HepG2 (cell line): ENCODE data around the gene ZBTB26. TPM values are rescaled to one million over a fixed set of nuclear protein-coding genes. Genes with fewer than 3 reads are reported as not detected.

Source experiments
- AGO2 ChIP-seq: fragments of 200-400 bp; formaldehyde crosslinking; optimal IDR thresholded peaks from 2 replicates; pipeline ENCODE3; 2017; ENCODE audit warnings: mild to moderate bottlenecking, low read depth, low read length, moderate library complexity
- BRD4 ChIP-seq: sonication (generic); formaldehyde crosslinking; IDR thresholded peaks from 2 replicates; pipeline ENCODE4 v1.4.0; 2020; ENCODE audit warnings: missing genetic modification reagents
- HOXA7 ChIP-seq: sonication (generic); formaldehyde crosslinking; IDR thresholded peaks from 2 replicates; pipeline ENCODE4 v1.8.1; 2022; ENCODE audit warnings: mild to moderate bottlenecking, missing genetic modification reagents, moderate library complexity
- NAIF1 ChIP-seq: sonication (generic); formaldehyde crosslinking; IDR thresholded peaks from 2 replicates; pipeline ENCODE4 v1.5.0; 2020; ENCODE audit warnings: mild to moderate bottlenecking, missing genetic modification reagents, borderline replicate concordance
- NFIC ChIP-seq: IDR thresholded peaks from 2 replicates; pipeline ENCODE4 v1.6.1; 2012; ENCODE audit warnings: mild to moderate bottlenecking, low read length, inconsistent platforms
- POLR2G ChIP-seq: fragments of 200-400 bp; formaldehyde crosslinking; IDR thresholded peaks from 2 replicates; pipeline ENCODE4 v1.6.1; 2018; ENCODE audit warnings: mild to moderate bottlenecking, low read depth, low read length, moderate library complexity
- RFXAP ChIP-seq: sonication (generic); formaldehyde crosslinking; IDR thresholded peaks from 2 replicates; pipeline ENCODE4 v1.4.0; 2020; ENCODE audit warnings: missing genetic modification reagents, borderline replicate concordance
- RORA ChIP-seq: sonication (generic); formaldehyde crosslinking; IDR thresholded peaks from 2 replicates; pipeline ENCODE4 v1.5.0; 2020; ENCODE audit warnings: mild to moderate bottlenecking, missing genetic modification reagents, moderate library complexity
- TOPORS ChIP-seq: sonication (generic); formaldehyde crosslinking; IDR thresholded peaks from 2 replicates; pipeline ENCODE4 v1.8.0; 2023; ENCODE audit warnings: mild to moderate bottlenecking, missing genetic modification reagents
- ZNF317 ChIP-seq: sonication (generic); formaldehyde crosslinking; IDR thresholded peaks from 2 replicates; pipeline ENCODE4 v1.5.0; 2020; ENCODE audit warnings: mild to moderate bottlenecking, missing genetic modification reagents
- ZNF382 ChIP-seq: sonication (generic); formaldehyde crosslinking; IDR thresholded peaks from 2 replicates; pipeline ENCODE4 v1.5.0; 2020; ENCODE audit warnings: missing genetic modification reagents, mild to moderate bottlenecking, borderline replicate concordance
- ZNF614 ChIP-seq: IDR thresholded peaks from 2 replicates; pipeline ENCODE4 v1.6.1; 2018; ENCODE audit warnings: missing biosample characterization, missing genetic modification reagents, inconsistent platforms, borderline replicate concordance
- ZNF660 ChIP-seq: sonication (generic); formaldehyde crosslinking; IDR thresholded peaks from 2 replicates; pipeline ENCODE4 v1.5.1; 2020; ENCODE audit warnings: mild to moderate bottlenecking, low read depth, missing genetic modification reagents, borderline replicate concordance
- ZNF746 ChIP-seq: sonication (generic); formaldehyde crosslinking; IDR thresholded peaks from 2 replicates; pipeline ENCODE4 v1.8.0; 2022; ENCODE audit warnings: mild to moderate bottlenecking, missing genetic modification reagents
- ZNF841 ChIP-seq: sonication (generic); formaldehyde crosslinking; IDR thresholded peaks from 2 replicates; pipeline ENCODE4 v1.8.1; 2023; ENCODE audit warnings: missing genetic modification reagents, borderline replicate concordance
- ZNF891 ChIP-seq: sonication (generic); formaldehyde crosslinking; IDR thresholded peaks from 2 replicates; pipeline ENCODE4 v1.5.0; 2020; ENCODE audit warnings: mild to moderate bottlenecking, missing genetic modification reagents
- polyA plus RNA-seq, 8 experiments: library from polyadenylated mRNA; depleted of rRNA in 3 of 8; stranded (reverse) in 7 of 8; unstranded in 1 of 8; fragments of >200 nt; fragmentation: Illumina TruSeq in 4 of 8; extraction: Trizol in 4 of 8; gene quantifications; 2 replicates each; pipeline versions ENCODE4 v1.2.1 to v1.2.3, GENCODE V29; 2011 to 2016; ENCODE audit warnings: low read depth in 4 of 8, missing spikeins in 1 of 8, mixed read lengths in 1 of 8; ENCODE audit not compliant: insufficient read depth in 1 of 8
- total RNA-seq, 5 experiments: library from RNA; depleted of rRNA; stranded (reverse); fragments of >200 nt; fragmentation: Illumina TruSeq; extraction: Trizol; gene quantifications; 2 replicates each; pipeline ENCODE4 v1.2.3, GENCODE V29; 2016; ENCODE audit warnings: low read depth in 1 of 5
- TF ChIP-seq, protein P1 (sequence below): sonication (generic); formaldehyde crosslinking; IDR thresholded peaks from 2 replicates; pipeline ENCODE4 v1.4.0; 2020; ENCODE audit warnings: missing genetic modification reagents, mild to moderate bottlenecking, borderline replicate concordance
- TF ChIP-seq, protein P2 (sequence below): IDR thresholded peaks from 2 replicates; pipeline ENCODE4 v1.6.1; 2018; ENCODE audit warnings: missing genetic modification reagents
- TF ChIP-seq, protein P3 (sequence below): sonication (generic); formaldehyde crosslinking; IDR thresholded peaks from 2 replicates; pipeline ENCODE4 v1.4.0; 2020; ENCODE audit warnings: mild to moderate bottlenecking, missing genetic modification reagents
- TF ChIP-seq, protein P4 (sequence below): sonication (generic); formaldehyde crosslinking; IDR thresholded peaks from 2 replicates; pipeline ENCODE4 v1.5.0; 2020; ENCODE audit warnings: mild to moderate bottlenecking, missing genetic modification reagents

ZBTB26 gene
- total and polyA plus RNA-seq, 2 of the 13 experiments (the other 11 are each of a cell fraction or from before 2014, with no cell fraction given), result 4.5 to 8.6 TPM

DNA sequence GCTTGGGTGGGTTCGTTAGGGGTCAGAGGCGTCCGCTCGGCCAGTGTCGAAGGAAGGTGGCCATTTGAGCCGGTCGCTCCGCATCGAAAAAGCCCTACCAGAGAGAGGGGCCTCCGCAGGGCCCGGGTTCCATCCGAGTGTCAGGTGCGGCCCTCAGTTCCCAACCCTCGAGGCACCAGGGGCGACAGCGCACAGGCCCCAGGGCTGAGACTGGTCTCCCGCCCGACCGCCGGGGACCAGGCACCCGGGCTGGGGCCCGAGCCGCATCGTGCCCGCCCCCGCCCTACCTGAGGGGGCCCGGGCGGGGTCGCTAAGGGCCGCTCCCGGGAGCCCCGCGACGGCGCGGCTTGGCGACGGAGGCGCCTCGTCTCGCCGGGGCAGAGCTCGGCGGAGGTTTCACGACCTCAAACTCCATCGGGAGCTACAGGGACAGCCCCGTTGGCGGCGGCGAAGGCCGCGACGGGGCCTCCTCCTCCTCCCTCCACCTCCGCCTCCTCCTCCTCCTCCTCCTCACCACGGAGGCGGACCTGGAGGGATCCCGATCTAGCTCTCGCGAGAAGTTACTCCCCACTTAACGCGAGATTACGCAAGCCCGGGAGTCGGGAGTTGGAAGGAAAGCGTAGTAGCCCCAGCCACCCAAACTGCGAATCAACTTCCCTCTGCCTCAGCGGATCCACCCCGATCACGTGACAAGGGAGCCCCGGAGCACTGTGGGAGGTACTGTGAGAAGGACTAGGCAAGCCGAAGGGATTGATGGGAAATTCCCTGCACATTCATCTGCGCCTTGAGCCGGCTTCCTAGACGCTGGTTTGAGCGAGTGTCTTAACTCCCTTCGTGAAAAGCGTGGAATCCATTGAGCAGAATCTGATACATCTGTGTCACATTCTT lies 26.2 kb downstream of the ZBTB26 start, which contains the start of gene RC3H2 (continued):
- TF ChIP-seq, protein P1, sequence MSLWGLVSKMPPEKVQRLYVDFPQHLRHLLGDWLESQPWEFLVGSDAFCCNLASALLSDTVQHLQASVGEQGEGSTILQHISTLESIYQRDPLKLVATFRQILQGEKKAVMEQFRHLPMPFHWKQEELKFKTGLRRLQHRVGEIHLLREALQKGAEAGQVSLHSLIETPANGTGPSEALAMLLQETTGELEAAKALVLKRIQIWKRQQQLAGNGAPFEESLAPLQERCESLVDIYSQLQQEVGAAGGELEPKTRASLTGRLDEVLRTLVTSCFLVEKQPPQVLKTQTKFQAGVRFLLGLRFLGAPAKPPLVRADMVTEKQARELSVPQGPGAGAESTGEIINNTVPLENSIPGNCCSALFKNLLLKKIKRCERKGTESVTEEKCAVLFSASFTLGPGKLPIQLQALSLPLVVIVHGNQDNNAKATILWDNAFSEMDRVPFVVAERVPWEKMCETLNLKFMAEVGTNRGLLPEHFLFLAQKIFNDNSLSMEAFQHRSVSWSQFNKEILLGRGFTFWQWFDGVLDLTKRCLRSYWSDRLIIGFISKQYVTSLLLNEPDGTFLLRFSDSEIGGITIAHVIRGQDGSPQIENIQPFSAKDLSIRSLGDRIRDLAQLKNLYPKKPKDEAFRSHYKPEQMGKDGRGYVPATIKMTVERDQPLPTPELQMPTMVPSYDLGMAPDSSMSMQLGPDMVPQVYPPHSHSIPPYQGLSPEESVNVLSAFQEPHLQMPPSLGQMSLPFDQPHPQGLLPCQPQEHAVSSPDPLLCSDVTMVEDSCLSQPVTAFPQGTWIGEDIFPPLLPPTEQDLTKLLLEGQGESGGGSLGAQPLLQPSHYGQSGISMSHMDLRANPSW (CRISPR knock-in tag), result no peak
- TF ChIP-seq ZNF660 (CRISPR knock-in tag) (no peak), NFIC (no peak), NAIF1 (CRISPR knock-in tag) (no peak), BRD4 (CRISPR knock-in tag) (no peak), TOPORS (CRISPR knock-in tag) (no peak), AGO2 (peak; percentile 95), RORA (CRISPR knock-in tag) (no peak), ZNF841 (no peak), ZNF317 (no peak), HOXA7 (CRISPR knock-in tag) (no peak), ZNF614 (CRISPR knock-in tag) (no peak), POLR2G (peak; percentile 94), RFXAP (CRISPR knock-in tag) (no peak; the same call in 1 of the 2 replicates), ZNF746 (peak; percentile 27), ZNF891 (no peak), ZNF382 (CRISPR knock-in tag) (no peak)
- TF ChIP-seq, protein P2, sequence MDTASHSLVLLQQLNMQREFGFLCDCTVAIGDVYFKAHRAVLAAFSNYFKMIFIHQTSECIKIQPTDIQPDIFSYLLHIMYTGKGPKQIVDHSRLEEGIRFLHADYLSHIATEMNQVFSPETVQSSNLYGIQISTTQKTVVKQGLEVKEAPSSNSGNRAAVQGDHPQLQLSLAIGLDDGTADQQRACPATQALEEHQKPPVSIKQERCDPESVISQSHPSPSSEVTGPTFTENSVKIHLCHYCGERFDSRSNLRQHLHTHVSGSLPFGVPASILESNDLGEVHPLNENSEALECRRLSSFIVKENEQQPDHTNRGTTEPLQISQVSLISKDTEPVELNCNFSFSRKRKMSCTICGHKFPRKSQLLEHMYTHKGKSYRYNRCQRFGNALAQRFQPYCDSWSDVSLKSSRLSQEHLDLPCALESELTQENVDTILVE (CRISPR knock-in tag), result 0 out of 2 replicates have a peak, but pooled peaks have one; percentile 69
- TF ChIP-seq, protein P3, sequence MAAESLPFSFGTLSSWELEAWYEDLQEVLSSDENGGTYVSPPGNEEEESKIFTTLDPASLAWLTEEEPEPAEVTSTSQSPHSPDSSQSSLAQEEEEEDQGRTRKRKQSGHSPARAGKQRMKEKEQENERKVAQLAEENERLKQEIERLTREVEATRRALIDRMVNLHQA, result no peak
- TF ChIP-seq, protein P4, sequence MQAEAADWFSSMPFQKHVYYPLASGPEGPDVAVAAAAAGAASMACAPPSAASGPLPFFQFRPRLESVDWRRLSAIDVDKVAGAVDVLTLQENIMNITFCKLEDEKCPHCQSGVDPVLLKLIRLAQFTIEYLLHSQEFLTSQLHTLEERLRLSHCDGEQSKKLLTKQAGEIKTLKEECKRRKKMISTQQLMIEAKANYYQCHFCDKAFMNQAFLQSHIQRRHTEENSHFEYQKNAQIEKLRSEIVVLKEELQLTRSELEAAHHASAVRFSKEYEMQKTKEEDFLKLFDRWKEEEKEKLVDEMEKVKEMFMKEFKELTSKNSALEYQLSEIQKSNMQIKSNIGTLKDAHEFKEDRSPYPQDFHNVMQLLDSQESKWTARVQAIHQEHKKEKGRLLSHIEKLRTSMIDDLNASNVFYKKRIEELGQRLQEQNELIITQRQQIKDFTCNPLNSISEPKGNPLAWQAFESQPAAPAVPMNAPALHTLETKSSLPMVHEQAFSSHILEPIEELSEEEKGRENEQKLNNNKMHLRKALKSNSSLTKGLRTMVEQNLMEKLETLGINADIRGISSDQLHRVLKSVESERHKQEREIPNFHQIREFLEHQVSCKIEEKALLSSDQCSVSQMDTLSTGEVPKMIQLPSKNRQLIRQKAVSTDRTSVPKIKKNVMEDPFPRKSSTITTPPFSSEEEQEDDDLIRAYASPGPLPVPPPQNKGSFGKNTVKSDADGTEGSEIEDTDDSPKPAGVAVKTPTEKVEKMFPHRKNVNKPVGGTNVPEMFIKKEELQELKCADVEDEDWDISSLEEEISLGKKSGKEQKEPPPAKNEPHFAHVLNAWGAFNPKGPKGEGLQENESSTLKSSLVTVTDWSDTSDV (CRISPR knock-in tag), result no peak
